WTC11 (cell line): Measurements from ENCODE around the gene CACUL1. TPM values are rescaled to one million over a fixed set of nuclear protein-coding genes. Genes with fewer than 3 reads are reported as not detected.

Experiments
- ATAC-seq: fragments of 200-7000 bp; cut with Tn5 transposase; 2 replicates; pipeline ENCODE4 v1.10.0; 2021; ENCODE audit warnings: mild to moderate bottlenecking, moderate library complexity
- Bru-seq: library from RNA; stranded (reverse); fragments of 400-500 nt; gene quantifications from one replicate; lab custom pipeline; 2021; lab: Mats Ljungman, UMichigan
- CTCF ChIA-PET: fragments of 300-600 bp; sonication (Branson Sonifier 250); formaldehyde crosslinking; loops from one replicate; lab custom pipeline; 2021; ENCODE audit warnings: antibody characterized with exemption; lab: Charles Lee
- POLR2A ChIA-PET: fragments of 350-600 bp; sonication (Branson Sonifier 250); formaldehyde crosslinking; loops from one replicate; lab custom pipeline; 2021; ENCODE audit warnings: antibody characterized with exemption; lab: Charles Lee
- DNase-seq: peaks from one replicate; pipeline ENCODE4 v3.0.0; 2021; ENCODE audit warnings: low spot score
- H3K27ac Mint-ChIP-seq: 2 replicates; pipeline ENCODE4 v1.8.0; 2021; ENCODE audit warnings: mixed read lengths
- H3K27me3 Mint-ChIP-seq: 2 replicates; pipeline ENCODE4 v1.8.0; 2021; ENCODE audit warnings: low read depth, mild to moderate bottlenecking, moderate library complexity, mixed read lengths
- H3K36me3 Mint-ChIP-seq: 2 replicates; pipeline ENCODE4 v1.8.0; 2021; ENCODE audit warnings: mixed read lengths
- H3K4me1 Mint-ChIP-seq: 2 replicates; pipeline ENCODE4 v1.8.0; 2022; ENCODE audit warnings: mixed read lengths
- H3K4me3 Mint-ChIP-seq: 2 replicates; pipeline ENCODE4 v1.8.0; 2021; ENCODE audit warnings: mild to moderate bottlenecking, moderate library complexity, mixed read lengths
- H3K9me3 Mint-ChIP-seq: 2 replicates; pipeline ENCODE4 v1.8.0; 2021; ENCODE audit warnings: mixed read lengths
- CBFB ChIP-seq: sonication (generic); formaldehyde crosslinking; IDR thresholded peaks from 2 replicates; pipeline ENCODE4 v1.8.1; 2022; ENCODE audit warnings: mild to moderate bottlenecking, low read depth, missing genetic modification reagents
- CREM ChIP-seq: sonication (generic); formaldehyde crosslinking; IDR thresholded peaks from 2 replicates; pipeline ENCODE4 v1.8.1; 2022; ENCODE audit warnings: mild to moderate bottlenecking, missing genetic modification reagents, moderate library complexity
- CTCF ChIP-seq: fragments of 200-600 bp; IDR thresholded peaks from 2 replicates; pipeline ENCODE4 v1.8.0; 2022; ENCODE audit warnings: antibody characterized with exemption
- ELF4 ChIP-seq: sonication (generic); formaldehyde crosslinking; IDR thresholded peaks from 2 replicates; pipeline ENCODE4 v1.8.1; 2022; ENCODE audit warnings: low read depth, mild to moderate bottlenecking, moderate library complexity, missing genetic modification reagents
- EMX1 ChIP-seq: fragments of 250-450 bp; sonication (Bioruptor Pico); IDR thresholded peaks from 2 replicates; pipeline ENCODE4 v1.8.0; 2021; ENCODE audit warnings: mild to moderate bottlenecking
- ESRRA ChIP-seq: sonication (generic); formaldehyde crosslinking; IDR thresholded peaks from 2 replicates; pipeline ENCODE4 v1.8.1; 2022; ENCODE audit warnings: mild to moderate bottlenecking, missing genetic modification reagents, borderline replicate concordance
- ETV6 ChIP-seq: sonication (generic); formaldehyde crosslinking; IDR thresholded peaks from 2 replicates; pipeline ENCODE4 v1.8.1; 2022; ENCODE audit warnings: mild to moderate bottlenecking, missing genetic modification reagents
- FOXK1 ChIP-seq: sonication (generic); formaldehyde crosslinking; IDR thresholded peaks from 2 replicates; pipeline ENCODE4 v1.8.0; 2022; ENCODE audit warnings: mild to moderate bottlenecking, moderate library complexity, missing genetic modification reagents
- IRF2 ChIP-seq: sonication (generic); formaldehyde crosslinking; IDR thresholded peaks from 2 replicates; pipeline ENCODE4 v1.8.0; 2022; ENCODE audit warnings: low read depth, missing genetic modification reagents, borderline replicate concordance
- JAZF1 ChIP-seq: fragments of 250-450 bp; sonication (Bioruptor Pico); IDR thresholded peaks from 2 replicates; pipeline ENCODE4 v1.9.0; 2021; ENCODE audit warnings: moderate library complexity, mild to moderate bottlenecking, inconsistent platforms
- NFE2L1 ChIP-seq: sonication (generic); formaldehyde crosslinking; IDR thresholded peaks from 2 replicates; pipeline ENCODE4 v1.8.1; 2023; ENCODE audit warnings: missing genetic modification reagents
- PRDM15 ChIP-seq: sonication (generic); formaldehyde crosslinking; IDR thresholded peaks from 2 replicates; pipeline ENCODE4 v1.8.0; 2022; ENCODE audit warnings: missing genetic modification reagents
- RORB ChIP-seq: fragments of 250-450 bp; sonication (Bioruptor Pico); IDR thresholded peaks from 2 replicates; pipeline ENCODE4 v1.9.0; 2021; ENCODE audit warnings: mild to moderate bottlenecking
- SMAD4 ChIP-seq: sonication (generic); formaldehyde crosslinking; IDR thresholded peaks from 2 replicates; pipeline ENCODE4 v1.8.0; 2022; ENCODE audit warnings: mild to moderate bottlenecking, missing genetic modification reagents
- TEAD4 ChIP-seq: sonication (generic); formaldehyde crosslinking; IDR thresholded peaks from 2 replicates; pipeline ENCODE4 v1.8.0; 2022; ENCODE audit warnings: mild to moderate bottlenecking, missing genetic modification reagents
- TP53 ChIP-seq: sonication (generic); formaldehyde crosslinking; IDR thresholded peaks from 2 replicates; pipeline ENCODE4 v1.8.1; 2023; ENCODE audit warnings: mild to moderate bottlenecking, missing genetic modification reagents
- ZNF232 ChIP-seq: sonication (generic); formaldehyde crosslinking; IDR thresholded peaks from 2 replicates; pipeline ENCODE4 v1.8.0; 2022; ENCODE audit warnings: mild to moderate bottlenecking, missing genetic modification reagents
- ZNF396 ChIP-seq: fragments of 250-450 bp; sonication (Bioruptor Pico); IDR thresholded peaks from 2 replicates; pipeline ENCODE4 v1.8.0; 2021; ENCODE audit warnings: mild to moderate bottlenecking, moderate library complexity, borderline replicate concordance
- ZNF416 ChIP-seq: fragments of 250-450 bp; sonication (Bioruptor Pico); IDR thresholded peaks from 2 replicates; pipeline ENCODE4 v1.9.0; 2021; ENCODE audit warnings: mild to moderate bottlenecking, inconsistent platforms
- ZNF425 ChIP-seq: fragments of 250-450 bp; sonication (Bioruptor Pico); conservative IDR thresholded peaks from 2 replicates; pipeline ENCODE4 v1.9.0; 2021; ENCODE audit warnings: mild to moderate bottlenecking
- long read RNA-seq, 3 experiments: library from RNA in 1 of 3; library from capped mRNA in 1 of 3; library from polyadenylated mRNA in 1 of 3; unstranded in 2 of 3; stranded (forward) in 1 of 3; transcript quantifications; one replicate each; pipeline ENCODE4 v2.0.0, GENCODE V29; 2021
- total RNA-seq: library from RNA; stranded (reverse); gene quantifications from 3 replicates; pipeline ENCODE4 v1.2.3, GENCODE V29; 2021
- TF ChIP-seq, protein P1 (sequence below): fragments of 250-450 bp; sonication (Bioruptor Pico); IDR thresholded peaks from 2 replicates; pipeline ENCODE4 v1.9.0; 2021; ENCODE audit warnings: mild to moderate bottlenecking
- TF ChIP-seq, protein P2 (sequence below): sonication (generic); formaldehyde crosslinking; IDR thresholded peaks from 2 replicates; pipeline ENCODE4 v1.8.0; 2023; ENCODE audit warnings: mild to moderate bottlenecking, missing genetic modification reagents
- TF ChIP-seq, protein P3 (sequence below): sonication (generic); formaldehyde crosslinking; IDR thresholded peaks from 2 replicates; pipeline ENCODE4 v1.8.1; 2023; ENCODE audit warnings: mild to moderate bottlenecking, missing genetic modification reagents

The CACUL1 gene
- total RNA-seq (37.1 to 41.5 TPM (median 38.4 TPM) in 3 replicates), Bru-seq, nascent RNA (percentile 90 among the genes with signal in this experiment)
- long read RNA-seq, experiment 1, full-length matches to known transcripts, result 48 of 79 reads
- long read RNA-seq, experiment 1, partial matches to known transcripts, result 7 of 79 reads
- long read RNA-seq, experiment 1, other reads (novel, unspliced or antisense), result 24 of 79 reads
- long read RNA-seq, experiment 2, full-length matches to known transcripts, result 2 of 35 reads
- long read RNA-seq, experiment 2, partial matches to known transcripts, result 1 of 35 reads
- long read RNA-seq, experiment 2, other reads (novel, unspliced or antisense), result 32 of 35 reads
- long read RNA-seq, experiment 3, full-length matches to known transcripts, result 9 of 24 reads
- long read RNA-seq, experiment 3, partial matches to known transcripts, result 2 of 24 reads
- long read RNA-seq, experiment 3, other reads (novel, unspliced or antisense), result 13 of 24 reads

- Mint-ChIP-seq H3K9me3 (peaks cover 8% of the 10 kb centered on the region), H3K27me3 (peaks cover 17% of the 10 kb centered on the region), H3K36me3 (no peaks in the 10 kb centered on the region; the same call in 1 of the 2 replicates), H3K4me1 (peaks cover 20% of the 10 kb centered on the region), H3K4me3 (peak within 1 kb of the TSS; percentile 93), H3K27ac (peak within 1 kb of the TSS; percentile 97)
- DNase-seq, result peak; percentile 100
- POLR2A ChIA-PET, result interaction anchor here (0.5 to 1.4 kb wide), 11 partner anchors 9 to 275 kb away, joined by 3 to 6 read pairs (median 3); partner anchors contain the start of gene NANOS1
- ATAC-seq, result peak; percentile 98
- CTCF ChIA-PET, result interaction anchor here (0.6 to 1.8 kb wide), 7 partner anchors 34 to 1961 kb away, joined by 3 to 19 read pairs (median 3); no protein-coding TSS in a partner anchor
- TF ChIP-seq, protein P1, sequence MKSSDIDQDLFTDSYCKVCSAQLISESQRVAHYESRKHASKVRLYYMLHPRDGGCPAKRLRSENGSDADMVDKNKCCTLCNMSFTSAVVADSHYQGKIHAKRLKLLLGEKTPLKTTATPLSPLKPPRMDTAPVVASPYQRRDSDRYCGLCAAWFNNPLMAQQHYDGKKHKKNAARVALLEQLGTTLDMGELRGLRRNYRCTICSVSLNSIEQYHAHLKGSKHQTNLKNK, result no peak
- TF ChIP-seq ETV6 (CRISPR knock-in tag), result no peak
- peak; percentile 49 for TF ChIP-seq FOXK1 (CRISPR knock-in tag)
- no peak for TF ChIP-seq IRF2 (CRISPR knock-in tag)
- TF ChIP-seq, protein P2, sequence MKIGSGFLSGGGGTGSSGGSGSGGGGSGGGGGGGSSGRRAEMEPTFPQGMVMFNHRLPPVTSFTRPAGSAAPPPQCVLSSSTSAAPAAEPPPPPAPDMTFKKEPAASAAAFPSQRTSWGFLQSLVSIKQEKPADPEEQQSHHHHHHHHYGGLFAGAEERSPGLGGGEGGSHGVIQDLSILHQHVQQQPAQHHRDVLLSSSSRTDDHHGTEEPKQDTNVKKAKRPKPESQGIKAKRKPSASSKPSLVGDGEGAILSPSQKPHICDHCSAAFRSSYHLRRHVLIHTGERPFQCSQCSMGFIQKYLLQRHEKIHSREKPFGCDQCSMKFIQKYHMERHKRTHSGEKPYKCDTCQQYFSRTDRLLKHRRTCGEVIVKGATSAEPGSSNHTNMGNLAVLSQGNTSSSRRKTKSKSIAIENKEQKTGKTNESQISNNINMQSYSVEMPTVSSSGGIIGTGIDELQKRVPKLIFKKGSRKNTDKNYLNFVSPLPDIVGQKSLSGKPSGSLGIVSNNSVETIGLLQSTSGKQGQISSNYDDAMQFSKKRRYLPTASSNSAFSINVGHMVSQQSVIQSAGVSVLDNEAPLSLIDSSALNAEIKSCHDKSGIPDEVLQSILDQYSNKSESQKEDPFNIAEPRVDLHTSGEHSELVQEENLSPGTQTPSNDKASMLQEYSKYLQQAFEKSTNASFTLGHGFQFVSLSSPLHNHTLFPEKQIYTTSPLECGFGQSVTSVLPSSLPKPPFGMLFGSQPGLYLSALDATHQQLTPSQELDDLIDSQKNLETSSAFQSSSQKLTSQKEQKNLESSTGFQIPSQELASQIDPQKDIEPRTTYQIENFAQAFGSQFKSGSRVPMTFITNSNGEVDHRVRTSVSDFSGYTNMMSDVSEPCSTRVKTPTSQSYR (CRISPR knock-in tag), result no peak
- no peak for TF ChIP-seq ZNF425 (CRISPR knock-in tag)
- no peak for TF ChIP-seq CBFB (CRISPR knock-in tag)
- TF ChIP-seq ZNF396, result no peak
- no peak for TF ChIP-seq EMX1 (CRISPR knock-in tag)
- TF ChIP-seq JAZF1, result no peak
- 0 out of 2 replicates have a peak, but pooled peaks have one; percentile 19 for TF ChIP-seq ZNF232 (CRISPR knock-in tag)
- TF ChIP-seq ELF4, result no peak
- no peak for TF ChIP-seq PRDM15 (CRISPR knock-in tag)
- peak; percentile 77; the same call in 1 of the 2 replicates for TF ChIP-seq TP53
- TF ChIP-seq, protein P3, sequence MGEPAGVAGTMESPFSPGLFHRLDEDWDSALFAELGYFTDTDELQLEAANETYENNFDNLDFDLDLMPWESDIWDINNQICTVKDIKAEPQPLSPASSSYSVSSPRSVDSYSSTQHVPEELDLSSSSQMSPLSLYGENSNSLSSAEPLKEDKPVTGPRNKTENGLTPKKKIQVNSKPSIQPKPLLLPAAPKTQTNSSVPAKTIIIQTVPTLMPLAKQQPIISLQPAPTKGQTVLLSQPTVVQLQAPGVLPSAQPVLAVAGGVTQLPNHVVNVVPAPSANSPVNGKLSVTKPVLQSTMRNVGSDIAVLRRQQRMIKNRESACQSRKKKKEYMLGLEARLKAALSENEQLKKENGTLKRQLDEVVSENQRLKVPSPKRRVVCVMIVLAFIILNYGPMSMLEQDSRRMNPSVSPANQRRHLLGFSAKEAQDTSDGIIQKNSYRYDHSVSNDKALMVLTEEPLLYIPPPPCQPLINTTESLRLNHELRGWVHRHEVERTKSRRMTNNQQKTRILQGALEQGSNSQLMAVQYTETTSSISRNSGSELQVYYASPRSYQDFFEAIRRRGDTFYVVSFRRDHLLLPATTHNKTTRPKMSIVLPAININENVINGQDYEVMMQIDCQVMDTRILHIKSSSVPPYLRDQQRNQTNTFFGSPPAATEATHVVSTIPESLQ (CRISPR knock-in tag), result no peak; the same call in 1 of the 2 replicates
- no peak for TF ChIP-seq ESRRA (CRISPR knock-in tag)
- TF ChIP-seq ZNF416 (CRISPR knock-in tag), result no peak
- no peak for TF ChIP-seq CTCF
- 0 out of 2 replicates have a peak, but pooled peaks have one; percentile 17 for TF ChIP-seq NFE2L1 (CRISPR knock-in tag)
- no peak for TF ChIP-seq RORB
- TF ChIP-seq TEAD4, result no peak
- no peak for TF ChIP-seq SMAD4 (CRISPR knock-in tag)
- peak; percentile 62; the same call in 1 of the 2 replicates for TF ChIP-seq CREM
Observed at GRCh38 chr10:118754556-118755423, at the start of gene CACUL1. Gene CACUL1 (minus strand): TSS chr10:118754970. CDS start chr10:118754762, 208 bp downstream.
